ENCODE measurements around the gene MMP24. TPM values are rescaled to one million over a fixed set of nuclear protein-coding genes. Genes with fewer than 3 reads are reported as not detected.
"Not testable (repeated sequence)": the region's sequence is repeated elsewhere in the genome, so short reads cannot be mapped to it uniquely, and the experiment has no call there.

MMP24 gene
- total RNA-seq, 1 donor from 2014 or later = not detected

DNA sequence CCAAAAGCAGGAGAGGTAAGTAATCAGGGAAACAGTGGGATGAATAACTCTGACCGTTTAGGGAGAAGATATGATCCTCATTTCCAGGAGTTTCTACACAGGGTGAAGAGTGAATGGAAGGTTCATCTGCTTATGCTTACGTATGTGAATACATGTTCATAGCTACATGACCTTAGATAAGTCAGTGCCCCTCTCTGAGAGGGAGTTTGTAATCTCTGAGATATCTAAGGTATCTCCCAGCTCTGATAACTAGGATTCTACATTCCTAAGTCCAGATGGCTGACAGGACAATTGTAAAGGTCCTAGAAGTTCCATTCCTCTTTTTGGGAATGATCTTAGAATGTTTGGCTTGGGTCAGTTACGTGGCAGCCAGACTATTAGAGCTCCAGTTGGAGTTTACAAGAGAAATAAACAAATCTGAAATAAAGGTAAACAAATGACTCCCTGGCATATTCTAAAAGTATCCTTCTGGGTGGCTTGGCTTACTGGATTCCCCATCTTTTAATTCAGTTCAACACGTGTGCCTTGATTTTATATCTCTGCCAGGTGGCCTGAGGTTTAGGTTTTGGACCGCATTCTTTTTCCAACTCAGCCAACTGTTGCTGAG lies 38.8 kb upstream of the MMP24 start:
- POLR2A ChIA-PET = interaction anchor here (0.5 kb wide), 1 partner anchor 267 kb away, joined by 4 read pairs; no protein-coding TSS in a partner anchor
- no peak for DNase-seq

DNA sequence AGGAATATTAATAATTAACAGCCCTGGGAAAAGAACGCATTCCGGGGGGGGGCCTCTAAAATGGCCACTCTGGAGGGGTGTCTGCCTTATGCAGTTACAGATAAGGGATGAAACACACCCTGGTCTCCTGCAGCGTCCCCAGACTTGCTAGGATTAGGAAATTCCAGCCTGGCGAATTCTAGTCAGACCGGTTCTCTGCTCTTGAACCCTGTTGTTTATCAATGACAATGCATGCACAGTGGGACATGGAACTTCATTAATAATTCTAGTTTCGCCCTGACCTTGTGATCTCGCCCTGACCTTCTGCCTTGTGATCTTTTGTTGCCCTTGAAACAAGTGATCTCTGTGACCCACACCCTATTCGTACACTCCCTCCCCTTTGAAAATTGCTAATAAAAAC lies 37.3 kb upstream of the MMP24 start:
- H3K27ac Mint-ChIP-seq; H3K9me3 Mint-ChIP-seq; DNase-seq; H3K27me3 Mint-ChIP-seq; ATAC-seq (ENCODE audit: low read depth); H3K4me3 Mint-ChIP-seq; H3K36me3 Mint-ChIP-seq (ENCODE audit: low read depth); POLR2A ChIA-PET; intact Hi-C loops (cut with micrococcal nuclease); CTCF ChIA-PET; H3K4me1 Mint-ChIP-seq: not testable (repeated sequence)

More for the DNA sequence above, 38.8 kb upstream of the MMP24 start:
- no peaks in the 10 kb centered on the region for H3K27me3 Mint-ChIP-seq
- no peak overlapping the region for H3K27ac Mint-ChIP-seq
- H3K9me3 Mint-ChIP-seq = peaks cover 3% of the 10 kb centered on the region
- TF ChIP-seq, protein P1, sequence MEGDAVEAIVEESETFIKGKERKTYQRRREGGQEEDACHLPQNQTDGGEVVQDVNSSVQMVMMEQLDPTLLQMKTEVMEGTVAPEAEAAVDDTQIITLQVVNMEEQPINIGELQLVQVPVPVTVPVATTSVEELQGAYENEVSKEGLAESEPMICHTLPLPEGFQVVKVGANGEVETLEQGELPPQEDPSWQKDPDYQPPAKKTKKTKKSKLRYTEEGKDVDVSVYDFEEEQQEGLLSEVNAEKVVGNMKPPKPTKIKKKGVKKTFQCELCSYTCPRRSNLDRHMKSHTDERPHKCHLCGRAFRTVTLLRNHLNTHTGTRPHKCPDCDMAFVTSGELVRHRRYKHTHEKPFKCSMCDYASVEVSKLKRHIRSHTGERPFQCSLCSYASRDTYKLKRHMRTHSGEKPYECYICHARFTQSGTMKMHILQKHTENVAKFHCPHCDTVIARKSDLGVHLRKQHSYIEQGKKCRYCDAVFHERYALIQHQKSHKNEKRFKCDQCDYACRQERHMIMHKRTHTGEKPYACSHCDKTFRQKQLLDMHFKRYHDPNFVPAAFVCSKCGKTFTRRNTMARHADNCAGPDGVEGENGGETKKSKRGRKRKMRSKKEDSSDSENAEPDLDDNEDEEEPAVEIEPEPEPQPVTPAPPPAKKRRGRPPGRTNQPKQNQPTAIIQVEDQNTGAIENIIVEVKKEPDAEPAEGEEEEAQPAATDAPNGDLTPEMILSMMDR (IDR thresholded peaks at IDR 0.05) = no peak
- no peaks in the 10 kb centered on the region for H3K4me1 Mint-ChIP-seq
- CTCF ChIA-PET = no interaction called here
- intact Hi-C loops (cut with micrococcal nuclease) = no loop called here
- no peak overlapping the region for H3K4me3 Mint-ChIP-seq
- H3K36me3 Mint-ChIP-seq (ENCODE audit: low read depth) = no peaks in the 10 kb centered on the region
- no peak for ATAC-seq (ENCODE audit: low read depth)

DNA sequence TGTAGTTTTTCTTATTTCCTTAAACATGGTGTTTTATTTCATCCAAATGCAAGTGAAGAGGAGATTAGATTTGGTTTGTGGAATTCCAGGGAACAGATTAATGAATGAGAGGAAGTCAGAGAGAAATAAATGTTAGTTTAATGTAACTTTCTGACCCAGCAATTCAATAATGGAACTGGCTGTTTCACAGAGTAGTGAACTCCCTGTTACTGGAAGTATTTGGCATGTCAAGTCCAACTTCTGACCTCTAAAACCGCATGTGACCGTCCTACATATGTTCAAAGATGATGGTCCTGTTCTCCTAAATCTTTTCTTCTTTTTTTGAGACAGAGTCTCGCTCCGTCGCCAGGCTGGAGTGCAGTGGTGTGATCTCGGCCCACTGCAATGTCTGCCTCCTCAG lies 35.9 kb upstream of the MMP24 start:
- H3K27me3 Mint-ChIP-seq = no peaks in the 10 kb centered on the region
- no peak overlapping the region for H3K4me3 Mint-ChIP-seq
- no peaks in the 10 kb centered on the region for H3K9me3 Mint-ChIP-seq
- H3K4me1 Mint-ChIP-seq = no peaks in the 10 kb centered on the region
- H3K27ac Mint-ChIP-seq = no peak overlapping the region
- intact Hi-C loops (cut with micrococcal nuclease) = no loop called here
- CTCF ChIA-PET = no interaction called here
- POLR2A ChIA-PET = no interaction called here
- DNase-seq = no peak
- TF ChIP-seq, protein P1 (IDR thresholded peaks at IDR 0.05) = no peak
- ATAC-seq (ENCODE audit: low read depth) = no peak
- H3K36me3 Mint-ChIP-seq (ENCODE audit: low read depth) = peaks cover 2% of the 10 kb centered on the region

DNA sequence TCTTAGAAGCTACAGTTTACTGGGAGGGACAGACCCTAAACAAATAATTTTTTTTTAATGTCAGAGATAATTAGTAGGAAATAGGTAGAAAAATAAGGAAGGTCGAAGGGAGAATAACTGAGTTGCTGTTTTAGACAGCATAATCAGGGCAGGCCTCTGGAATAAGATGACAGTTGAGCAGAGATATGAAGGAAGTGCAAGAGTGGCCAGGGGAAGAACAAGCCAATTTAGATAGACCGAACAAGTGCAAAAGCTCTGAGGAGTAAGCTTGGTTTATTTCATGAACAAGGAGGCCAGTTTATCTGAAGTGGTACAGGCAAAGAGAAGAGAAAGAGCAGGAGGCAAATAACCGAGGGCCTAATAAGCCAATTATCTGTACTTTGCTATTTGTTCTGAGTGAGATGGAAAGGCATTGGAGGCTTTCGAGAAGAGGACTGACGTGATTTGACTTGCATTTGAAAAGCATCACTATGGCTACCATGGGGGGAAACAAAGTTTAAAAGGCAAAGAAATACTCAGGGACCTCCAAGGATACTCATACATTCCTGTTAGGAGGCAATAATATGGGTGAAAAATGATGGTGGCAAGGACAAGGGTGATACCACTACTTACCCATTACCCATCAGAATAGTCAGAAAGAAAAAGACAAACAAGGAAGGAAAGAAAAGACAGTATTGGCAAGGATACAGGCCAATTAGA lies 34.9 kb upstream of the MMP24 start:
- H3K27ac Mint-ChIP-seq = no peak overlapping the region
- no peak for DNase-seq
- peaks cover 6% of the 10 kb centered on the region for H3K36me3 Mint-ChIP-seq (ENCODE audit: low read depth)

DNA sequence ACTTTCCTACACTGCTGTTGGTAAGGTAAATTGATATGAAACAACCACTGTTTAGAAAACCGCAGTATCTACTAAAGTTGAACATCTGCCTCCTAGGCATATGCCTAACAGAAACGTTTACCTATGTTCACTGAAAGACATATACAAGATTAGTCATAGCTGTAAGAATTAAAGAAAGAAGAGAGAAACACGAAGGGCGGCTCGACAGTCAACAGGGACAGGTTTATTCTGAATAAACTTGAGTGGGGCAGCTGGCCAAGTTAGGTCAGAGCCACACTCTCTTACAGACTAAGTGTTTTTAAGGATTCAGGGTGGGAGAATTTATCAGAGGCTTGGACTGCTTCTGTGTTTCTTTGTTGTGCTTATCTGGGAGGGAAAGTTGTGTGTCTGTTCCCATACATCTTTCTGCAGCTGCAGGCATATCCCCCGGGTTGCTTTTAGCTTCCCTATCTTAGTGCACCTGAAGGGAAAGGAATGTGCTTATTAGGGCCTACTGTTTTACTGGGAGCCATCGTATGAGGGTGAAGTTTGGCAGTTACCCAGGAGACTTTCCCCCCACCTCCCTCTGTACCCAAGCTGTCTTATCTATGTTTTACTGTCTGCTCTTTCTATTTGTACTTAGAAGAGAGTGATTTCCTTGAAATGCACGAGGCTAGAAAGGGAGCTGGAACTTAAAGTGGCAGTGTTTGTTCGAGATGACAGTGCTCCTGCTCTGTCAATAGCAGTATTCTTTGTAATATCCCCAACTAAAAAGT lies 34.2 kb upstream of the MMP24 start:
- Mint-ChIP-seq H3K27me3 (no peaks in the 10 kb centered on the region), H3K9me3 (peaks cover 8% of the 10 kb centered on the region), H3K27ac (no peak overlapping the region), H3K36me3 (ENCODE audit: low read depth) (peaks cover 8% of the 10 kb centered on the region), H3K4me3 (no peak overlapping the region), H3K4me1 (no peaks in the 10 kb centered on the region)
- intact Hi-C loops (cut with micrococcal nuclease) = no loop called here
- ATAC-seq (ENCODE audit: low read depth) (no peak), DNase-seq (no peak)
- TF ChIP-seq, protein P1 (IDR thresholded peaks at IDR 0.05) = no peak
- ChIA-PET POLR2A (no interaction called here), CTCF (no interaction called here)

More for the DNA sequence above, 34.9 kb upstream of the MMP24 start:
- Mint-ChIP-seq H3K27me3 (no peaks in the 10 kb centered on the region), H3K9me3 (peaks cover 4% of the 10 kb centered on the region), H3K4me1 (no peaks in the 10 kb centered on the region), H3K4me3 (no peak overlapping the region)
- POLR2A ChIA-PET = no interaction called here
- CTCF ChIA-PET = no interaction called here
- no peak for ATAC-seq (ENCODE audit: low read depth)
- TF ChIP-seq, protein P1 (IDR thresholded peaks at IDR 0.05) = no peak
- intact Hi-C loops (cut with micrococcal nuclease) = no loop called here

DNA sequence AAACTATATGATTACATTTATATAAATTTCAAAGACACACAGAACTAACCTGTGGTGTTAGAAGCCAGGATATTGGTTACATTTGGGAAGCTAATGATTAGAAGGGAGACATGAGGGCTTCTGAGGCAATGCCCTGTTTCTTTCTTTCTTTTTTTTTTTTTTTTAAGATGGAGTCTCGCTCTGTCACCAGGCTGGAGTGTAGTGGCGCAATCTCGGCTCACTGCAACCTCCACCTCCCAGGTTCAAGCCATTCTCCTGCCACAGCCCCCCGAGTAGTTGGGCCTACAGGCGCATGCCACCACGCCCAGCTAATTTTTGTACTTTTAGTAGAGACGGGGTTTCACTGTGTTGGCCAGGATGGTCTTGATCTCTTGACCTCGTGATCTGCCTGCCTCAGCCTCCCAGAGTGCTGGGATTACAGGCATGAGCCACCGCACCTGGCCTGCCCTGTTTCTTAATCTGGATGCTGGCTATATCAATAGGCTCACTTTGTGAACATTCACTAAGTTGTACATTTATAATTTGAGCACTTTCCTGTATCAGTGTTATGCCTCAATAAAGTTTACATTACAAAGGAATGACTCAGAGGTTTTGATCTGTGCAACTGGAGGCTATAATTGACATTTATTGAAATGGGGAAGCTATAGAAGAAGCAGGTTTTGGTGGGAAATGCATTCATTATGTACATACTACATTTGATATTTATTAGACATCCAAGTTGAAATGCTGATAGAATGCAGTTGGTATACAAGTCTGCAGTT lies 33.3 kb upstream of the MMP24 start:
- H3K4me1 Mint-ChIP-seq; H3K27me3 Mint-ChIP-seq; H3K4me3 Mint-ChIP-seq; CTCF ChIA-PET; DNase-seq; intact Hi-C loops (cut with micrococcal nuclease); ATAC-seq (ENCODE audit: low read depth); H3K27ac Mint-ChIP-seq; H3K9me3 Mint-ChIP-seq; H3K36me3 Mint-ChIP-seq (ENCODE audit: low read depth): not testable (repeated sequence)
- POLR2A ChIA-PET = interaction anchor here (0.6 kb wide), 1 partner anchor 1910 kb away, joined by 5 read pairs; no protein-coding TSS in a partner anchor
